Caco-2 (cell line): ENCODE measurements around the gene EXOSC5. TPM values are rescaled to one million over a fixed set of nuclear protein-coding genes. Genes with fewer than 3 reads are reported as not detected.

ENCODE experiments used
- BruUV-seq: library from RNA; stranded (reverse); fragments of 400-500 nt; replicated peaks from 2 replicates; lab custom pipeline; 2021; lab: Mats Ljungman, UMichigan
- CTCF ChIA-PET: fragments of 300-600 bp; sonication (Branson Sonifier 250); formaldehyde crosslinking; loops from one replicate; lab custom pipeline; 2022; ENCODE audit warnings: antibody characterized with exemption; lab: Charles Lee
- POLR2A ChIA-PET: fragments of 300-600 bp; sonication (Branson Sonifier 250); formaldehyde crosslinking; loops from one replicate; lab custom pipeline; 2022; ENCODE audit warnings: antibody characterized with exemption; lab: Charles Lee
- DNase-seq, 2 experiments: peaks; one replicate each; pipeline versions ENCODE4 v3.0.0 to v3.0.0-alpha.2; 2020 to 2022
- H3K27me3 ChIP-seq: replicated peaks from 2 replicates; pipeline ENCODE4 v1.6.0; 2011; ENCODE audit warnings: low read length; ENCODE audit not compliant: control insufficient read depth, insufficient read depth
- H3K36me3 ChIP-seq: 2 replicates; pipeline ENCODE4 v1.5.1; 2011; ENCODE audit warnings: low read length; ENCODE audit not compliant: control insufficient read depth, insufficient read depth
- H3K4me1 ChIP-seq: fragments of 250-450 bp; sonication (Bioruptor Pico); 2 replicates; pipeline ENCODE4 v1.5.1; 2020; ENCODE audit warnings: mild to moderate bottlenecking
- H3K4me3 ChIP-seq: 2 replicates; pipeline ENCODE4 v1.5.1; 2011; ENCODE audit warnings: low read depth, mild to moderate bottlenecking, control low read depth, low read length
- H3K9me3 ChIP-seq: fragments of 250-450 bp; sonication (Bioruptor Pico); 2 replicates; pipeline ENCODE4 v1.5.1; 2020; ENCODE audit warnings: mild to moderate bottlenecking, moderate library complexity
- H3K27ac Mint-ChIP-seq: one replicate; pipeline ENCODE4 v1.8.0; 2022; ENCODE audit warnings: mixed read lengths; ENCODE audit not compliant: unreplicated experiment
- H3K27me3 Mint-ChIP-seq: one replicate; pipeline ENCODE4 v1.8.0; 2022; ENCODE audit warnings: mixed read lengths; ENCODE audit not compliant: insufficient read depth, unreplicated experiment
- H3K36me3 Mint-ChIP-seq: one replicate; pipeline ENCODE4 v1.8.0; 2022; ENCODE audit warnings: mild to moderate bottlenecking, mixed read lengths; ENCODE audit not compliant: insufficient read depth, unreplicated experiment
- H3K4me1 Mint-ChIP-seq: one replicate; pipeline ENCODE4 v1.8.0; 2022; ENCODE audit warnings: low read depth, mixed read lengths; ENCODE audit not compliant: unreplicated experiment
- H3K4me3 Mint-ChIP-seq: one replicate; pipeline ENCODE4 v1.8.0; 2022; ENCODE audit warnings: mild to moderate bottlenecking, moderate library complexity, mixed read lengths; ENCODE audit not compliant: unreplicated experiment
- H3K9me3 Mint-ChIP-seq: one replicate; pipeline ENCODE4 v1.8.0; 2022; ENCODE audit warnings: mixed read lengths; ENCODE audit not compliant: unreplicated experiment
- CTCF ChIP-seq, 2 experiments: fragments of 200-600 bp in 1 of 2; IDR thresholded peaks; 1 replicate in 1 of 2; 2 replicates in 1 of 2; pipeline versions ENCODE4 v1.5.1 to v1.8.0; 2011 to 2022; ENCODE audit warnings: antibody characterized with exemption in 1 of 2, control low read depth in 1 of 2, inconsistent platforms in 1 of 2, low read depth in 1 of 2, low read length in 1 of 2, mild to moderate bottlenecking in 1 of 2, moderate library complexity in 1 of 2; ENCODE audit not compliant: insufficient read depth in 1 of 2, severe bottlenecking in 1 of 2, unreplicated experiment in 1 of 2
- intact Hi-C: fragments of 100-400 bp; cut with micrococcal nuclease; formaldehyde crosslinking; loops from one replicate; pipeline ENCODE4 v1.10.0; 2022; ENCODE audit not compliant: unreplicated experiment
- total RNA-seq: library from RNA; stranded (reverse); gene quantifications from 2 replicates; pipeline ENCODE4 v1.2.3, GENCODE V29; 2022

EXOSC5 gene
- total RNA-seq, 1 experiment from 2014 or later: 36.6 TPM

GRCh38 chr19:41428481-41428859 lies 31.3 kb upstream of the EXOSC5 start:
- H3K4me3 Mint-ChIP-seq: no peak overlapping the region
- no peaks in the 10 kb centered on the region; the same call in none of the 2 replicates for H3K36me3 ChIP-seq

GRCh38 chr19:41427647-41428480 lies 30.7 kb upstream of the EXOSC5 start:
- Mint-ChIP-seq H3K4me3 (peak overlapping the region; percentile 72), H3K4me1 (peaks cover 19% of the 10 kb centered on the region), H3K36me3 (peaks cover 18% of the 10 kb centered on the region), H3K27me3 (no peaks in the 10 kb centered on the region), H3K9me3 (no peaks in the 10 kb centered on the region), H3K27ac (peak overlapping the region; percentile 81)
- BruUV-seq: no TSS peak
- ChIA-PET CTCF (interaction anchor here (0.7 to 1.2 kb wide), 3 partner anchors 11 to 86 kb away, joined by 3 to 5 read pairs (median 3); partner anchors contain the start of gene DMAC2), POLR2A (interaction anchor here (1.6 to 1.9 kb wide), 2 partner anchors 11 to 12 kb away, joined by 5 to 29 read pairs; partner anchors contain the start of gene DMAC2)
- Histone ChIP-seq H3K36me3 (peaks cover 1% of the 10 kb centered on the region), H3K4me1 (peaks cover 13% of the 10 kb centered on the region; the same call in 1 of the 2 replicates), H3K27me3 (no peaks in the 10 kb centered on the region), H3K4me3 (peak overlapping the region; percentile 47), H3K9me3 (no peaks in the 10 kb centered on the region)
- no peak for DNase-seq
- no peak for TF ChIP-seq CTCF (IDR thresholded peaks at IDR 0.05; ENCODE audit: insufficient read depth in 1 of 2, low read depth in 1 of 2, low read length in 1 of 2, severe bottlenecking in 1 of 2, unreplicated experiment in 1 of 2)
- intact Hi-C loops: loop anchor here (1.0 kb wide), 2 partner anchors 19 to 31 kb away; partner anchors contain the start of genes BCKDHA and EXOSC5

More at GRCh38 chr19:41428481-41428859, 31.3 kb upstream of the EXOSC5 start:
- H3K9me3 Mint-ChIP-seq: no peaks in the 10 kb centered on the region
- ChIA-PET CTCF (interaction anchor here (0.7 to 1.2 kb wide), 2 partner anchors 11 to 87 kb away, joined by 3 read pairs; no protein-coding TSS in a partner anchor), POLR2A (interaction anchor here (1.6 kb wide), 1 partner anchor 11 kb away, joined by 5 read pairs; no protein-coding TSS in a partner anchor)
- H3K9me3 ChIP-seq: no peaks in the 10 kb centered on the region
- H3K4me1 ChIP-seq: peaks cover 13% of the 10 kb centered on the region; the same call in 1 of the 2 replicates
- no TSS peak for BruUV-seq
- intact Hi-C loops: no loop called here
- no peak for DNase-seq
- peak overlapping the region; percentile 72 for H3K27ac Mint-ChIP-seq
- no peaks in the 10 kb centered on the region for H3K27me3 ChIP-seq
- H3K27me3 Mint-ChIP-seq: no peaks in the 10 kb centered on the region
- no peak overlapping the region for H3K4me3 ChIP-seq
- peaks cover 16% of the 10 kb centered on the region for H3K36me3 Mint-ChIP-seq
- no peak for TF ChIP-seq CTCF (IDR thresholded peaks at IDR 0.05; ENCODE audit: insufficient read depth in 1 of 2, low read depth in 1 of 2, low read length in 1 of 2, severe bottlenecking in 1 of 2, unreplicated experiment in 1 of 2)
- peaks cover 19% of the 10 kb centered on the region for H3K4me1 Mint-ChIP-seq
